Esophagus (tissue), 2 donors: Measurements from ENCODE around the gene OSBPL3. TPM values are rescaled to one million over a fixed set of nuclear protein-coding genes. Genes with fewer than 3 reads are reported as not detected.

Experiments used
- H3K27ac ChIP-seq, 2 donors: one replicate each; pipeline ENCODE4 v1.5.1; 2013; ENCODE audit warnings: low read depth in 2 of 2, mild to moderate bottlenecking in 2 of 2, inconsistent platforms in 1 of 2, low read length in 1 of 2, moderate library complexity in 1 of 2
- H3K27me3 ChIP-seq, 2 donors: one replicate each; pipeline ENCODE4 v1.6.1; 2013; ENCODE audit warnings: low read length in 2 of 2, control low read depth in 1 of 2, mild to moderate bottlenecking in 1 of 2; ENCODE audit not compliant: insufficient read depth in 2 of 2, control insufficient read depth in 1 of 2
- H3K36me3 ChIP-seq, 2 donors: one replicate each; pipeline ENCODE4 v1.6.1; 2013; ENCODE audit warnings: low read length in 1 of 2; ENCODE audit not compliant: control insufficient read depth in 2 of 2, insufficient read depth in 2 of 2
- H3K4me1 ChIP-seq, 2 donors: one replicate each; pipeline ENCODE4 v1.6.1; 2013; ENCODE audit warnings: low read length in 1 of 2; ENCODE audit not compliant: control insufficient read depth in 2 of 2, insufficient read depth in 2 of 2
- H3K4me3 ChIP-seq, 2 donors: one replicate each; pipeline ENCODE4 v1.5.1; 2013; ENCODE audit warnings: low read length in 2 of 2, mild to moderate bottlenecking in 2 of 2, low read depth in 1 of 2, moderate library complexity in 1 of 2
- H3K9me3 ChIP-seq, 2 donors: one replicate each; pipeline ENCODE4 v1.6.1; 2013; ENCODE audit warnings: mild to moderate bottlenecking in 2 of 2, low read depth in 1 of 2, low read length in 1 of 2, moderate library complexity in 1 of 2; ENCODE audit not compliant: control insufficient read depth in 2 of 2, insufficient read depth in 1 of 2
- WGBS, 2 donors: extraction: QIAGEN DNeasy Blood & Tissue Kit; methylation state at CpG; one replicate each; pipeline ENCODE4 v1.1.7; 2013; 5-methylcytosine and 5-hydroxymethylcytosine counted together
- polyA plus RNA-seq, 2 donors: library from polyadenylated mRNA; stranded (reverse); fragments of 200-250 nt; gene quantifications; one replicate each; pipeline ENCODE4 v1.2.3, GENCODE V29; 2013
- donor health status: healthy with polysubstance abuse.
- donor health status: Bipolar disorder and iron deficiency.

The OSBPL3 gene
- polyA plus RNA-seq, 2 donors, result 10.4 to 22.4 TPM

GRCh38 chr7:24982917-24983316, 2.9 kb upstream of the OSBPL3 start:
- Histone ChIP-seq H3K4me1 (peaks cover 3% of the 10 kb centered on the region in 2 donors), H3K27ac (no peak overlapping the region), H3K9me3 (no peaks in the 10 kb centered on the region), H3K36me3 (no peaks in the 10 kb centered on the region), H3K27me3 (no peaks in the 10 kb centered on the region), H3K4me3 (no peak overlapping the region)
- WGBS, 2 donors, result 95% methylated on average over 2 of the region's 2 CpGs

GRCh38 chr7:24981171-24981951, 1.4 kb upstream of the OSBPL3 start:
- H3K27ac ChIP-seq, result peak overlapping the region; percentile 78 to 96
- WGBS, 2 donors, result 1 to 2% methylated on average over 52 of the region's 52 CpGs
- peak overlapping the region; percentile 53 to 63 for H3K4me3 ChIP-seq

GRCh38 chr7:24980534-24981170, 674 bp upstream of the OSBPL3 start:
- Histone ChIP-seq H3K4me1 (peaks cover 3% of the 10 kb centered on the region in 2 donors), H3K9me3 (no peaks in the 10 kb centered on the region), H3K27me3 (no peaks in the 10 kb centered on the region), H3K4me3 (peak overlapping the region; percentile 53 to 63), H3K36me3 (no peaks in the 10 kb centered on the region), H3K27ac (peak overlapping the region; percentile 78 to 96)
- WGBS, 2 donors, result 3 to 5% methylated on average over 26 of the region's 26 CpGs

More at GRCh38 chr7:24981171-24981951, 1.4 kb upstream of the OSBPL3 start:
- Histone ChIP-seq H3K36me3 (no peaks in the 10 kb centered on the region), H3K27me3 (no peaks in the 10 kb centered on the region), H3K4me1 (peaks cover 3% of the 10 kb centered on the region in 2 donors), H3K9me3 (no peaks in the 10 kb centered on the region)

GRCh38 chr7:24979470-24979862, 512 bp downstream of the OSBPL3 start:
- Histone ChIP-seq H3K9me3 (no peaks in the 10 kb centered on the region), H3K4me3 (peak overlapping the region; percentile 63 to 83), H3K27me3 (no peaks in the 10 kb centered on the region), H3K27ac (peak overlapping the region; percentile 78 to 91), H3K4me1 (peaks cover 3% of the 10 kb centered on the region in 2 donors), H3K36me3 (no peaks in the 10 kb centered on the region)
- WGBS, 2 donors, result 0 to 1% methylated on average over 42 of the region's 42 CpGs

GRCh38 chr7:24978843-24979469, 1.0 kb downstream of the OSBPL3 start:
- Histone ChIP-seq H3K27ac (peak overlapping the region; percentile 78 to 91), H3K36me3 (no peaks in the 10 kb centered on the region)

GRCh38 chr7:24975644-24976260, 4.2 kb downstream of the OSBPL3 start:
- no peak overlapping the region for H3K4me3 ChIP-seq
- WGBS, 2 donors, result 67 to 70% methylated on average over 4 of the region's 4 CpGs
- no peak overlapping the region for H3K27ac ChIP-seq
- no peaks in the 10 kb centered on the region for H3K27me3 ChIP-seq
- H3K36me3 ChIP-seq, result no peaks in the 10 kb centered on the region
- H3K4me1 ChIP-seq, result peaks cover 3 to 5% of the 10 kb centered on the region in 2 donors
- no peaks in the 10 kb centered on the region for H3K9me3 ChIP-seq

More at GRCh38 chr7:24978843-24979469, 1.0 kb downstream of the OSBPL3 start:
- 16 to 19% methylated on average over 29 of the region's 29 CpGs for WGBS, 2 donors
- Histone ChIP-seq H3K9me3 (no peaks in the 10 kb centered on the region), H3K4me1 (peaks cover 3% of the 10 kb centered on the region in 2 donors), H3K27me3 (no peaks in the 10 kb centered on the region), H3K4me3 (peak overlapping the region; percentile 63 to 83)

- H3K27ac ChIP-seq, result no peak overlapping the region
- H3K9me3 ChIP-seq, result no peaks in the 10 kb centered on the region
- WGBS, 2 donors, result 80 to 92% methylated on average over 3 of the region's 3 CpGs
- no peaks in the 10 kb centered on the region for H3K27me3 ChIP-seq
- no peaks in the 10 kb centered on the region for H3K36me3 ChIP-seq
- peaks cover 3 to 5% of the 10 kb centered on the region in 2 donors for H3K4me1 ChIP-seq
- no peak overlapping the region for H3K4me3 ChIP-seq
These were observed 4.8 kb downstream of the OSBPL3 start for GRCh38 chr7:24975172-24975571.

- no peaks in the 10 kb centered on the region for H3K27me3 ChIP-seq
- no peak overlapping the region for H3K4me3 ChIP-seq
- WGBS, 2 donors, result 82 to 88% methylated on average over 15 of the region's 15 CpGs
- no peaks in the 10 kb centered on the region for H3K36me3 ChIP-seq
- H3K9me3 ChIP-seq, result no peaks in the 10 kb centered on the region
- H3K27ac ChIP-seq, result no peak overlapping the region
- peaks cover 3 to 5% of the 10 kb centered on the region in 2 donors for H3K4me1 ChIP-seq
These were observed 5.7 kb downstream of the OSBPL3 start for GRCh38 chr7:24974026-24974832.

GRCh38 chr7:24972991-24973390, 7.0 kb downstream of the OSBPL3 start:
- no peak overlapping the region for H3K27ac ChIP-seq
- no peaks in the 10 kb centered on the region for H3K9me3 ChIP-seq
- no peaks in the 10 kb centered on the region for H3K36me3 ChIP-seq
- peaks cover 0 to 2% of the 10 kb centered on the region in 2 donors for H3K4me1 ChIP-seq
- no peak overlapping the region for H3K4me3 ChIP-seq
- H3K27me3 ChIP-seq, result no peaks in the 10 kb centered on the region
